HG03103 (cell line): ENCODE results near the gene AOC3.

Source experiments
- ATAC-seq: cut with Tn5 transposase; IDR thresholded peaks from one replicate; pipeline ENCODE4 v1.9.1; 2021; ENCODE audit warnings: low read depth; ENCODE audit not compliant: unreplicated experiment

The AOC3 gene

GRCh38 chr17:42850954-42851353 lies at the start of gene AOC3:
Gene AOC3 (plus strand): TSS chr17:42851199. CDS start chr17:42851344, 145 bp downstream.
- no peak for ATAC-seq

GRCh38 chr17:42803074-42803883 lies 47.7 kb upstream of the AOC3 start:
- no peak for ATAC-seq

GRCh38 chr17:42804918-42805367 lies 46.1 kb upstream of the AOC3 start:
- no peak for ATAC-seq

- no peak for ATAC-seq
Observed at GRCh38 chr17:42806249-42806648, 44.8 kb upstream of the AOC3 start.

GRCh38 chr17:42809250-42809649 lies 41.7 kb upstream of the AOC3 start:
- no peak for ATAC-seq

GRCh38 chr17:42814633-42815399 lies 36.2 kb upstream of the AOC3 start:
- no peak for ATAC-seq

- no peak for ATAC-seq
Observed at GRCh38 chr17:42817866-42818265, 33.1 kb upstream of the AOC3 start.

- no peak for ATAC-seq
Observed at GRCh38 chr17:42818379-42818778, 32.6 kb upstream of the AOC3 start.

GRCh38 chr17:42819939-42820535 lies 31.0 kb upstream of the AOC3 start:
- no peak for ATAC-seq

GRCh38 chr17:42821176-42821575 lies 29.8 kb upstream of the AOC3 start:
- ATAC-seq: no peak

- ATAC-seq: no peak
Observed at GRCh38 chr17:42827472-42827871, 23.5 kb upstream of the AOC3 start.

GRCh38 chr17:42830971-42831370 lies 20.0 kb upstream of the AOC3 start:
- ATAC-seq: no peak

GRCh38 chr17:42832213-42832933 lies 18.6 kb upstream of the AOC3 start:
- no peak for ATAC-seq

GRCh38 chr17:42832934-42833766 lies 17.8 kb upstream of the AOC3 start, which contains the start of gene PSME3:
Gene PSME3 (plus strand): TSS chr17:42833397. CDS start chr17:42833632, 235 bp downstream.
- ATAC-seq: no peak

- no peak for ATAC-seq
Observed at GRCh38 chr17:42833767-42834422, 17.1 kb upstream of the AOC3 start.

GRCh38 chr17:42835732-42836131 lies 15.3 kb upstream of the AOC3 start:
- no peak for ATAC-seq

- ATAC-seq: no peak
Observed at GRCh38 chr17:42841975-42842685, 8.9 kb upstream of the AOC3 start.

GRCh38 chr17:42843358-42843934 lies 7.6 kb upstream of the AOC3 start:
- no peak for ATAC-seq
